Measurements from ENCODE around the gene MPST.

DNA sequence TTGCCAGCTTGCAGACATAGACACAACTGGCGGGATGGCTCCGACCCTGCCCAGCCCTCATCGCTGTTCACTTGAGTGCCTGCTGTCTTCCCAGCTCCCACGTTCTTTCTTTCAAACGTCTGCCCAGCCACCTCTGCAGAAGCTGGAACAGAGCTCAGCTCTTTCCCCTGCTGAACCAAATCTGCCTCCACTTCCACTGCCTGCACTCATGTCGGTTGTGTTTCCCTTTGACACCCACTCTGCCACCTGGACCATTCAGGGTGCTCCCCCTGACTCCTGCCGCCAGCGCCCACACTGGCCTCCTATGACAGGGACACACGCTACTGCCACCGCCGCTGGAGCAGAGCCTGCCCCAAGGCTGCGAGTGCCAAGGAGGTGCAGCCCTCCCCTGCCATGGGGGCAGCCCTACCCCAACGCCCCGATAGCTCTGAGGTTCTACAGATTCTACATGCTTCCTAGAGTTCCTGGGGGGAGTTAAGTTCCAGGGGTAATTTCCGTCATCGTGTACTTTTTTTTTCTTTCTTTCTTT lies 38.2 kb upstream of the MPST start:
- TF ChIP-seq, protein P1, sequence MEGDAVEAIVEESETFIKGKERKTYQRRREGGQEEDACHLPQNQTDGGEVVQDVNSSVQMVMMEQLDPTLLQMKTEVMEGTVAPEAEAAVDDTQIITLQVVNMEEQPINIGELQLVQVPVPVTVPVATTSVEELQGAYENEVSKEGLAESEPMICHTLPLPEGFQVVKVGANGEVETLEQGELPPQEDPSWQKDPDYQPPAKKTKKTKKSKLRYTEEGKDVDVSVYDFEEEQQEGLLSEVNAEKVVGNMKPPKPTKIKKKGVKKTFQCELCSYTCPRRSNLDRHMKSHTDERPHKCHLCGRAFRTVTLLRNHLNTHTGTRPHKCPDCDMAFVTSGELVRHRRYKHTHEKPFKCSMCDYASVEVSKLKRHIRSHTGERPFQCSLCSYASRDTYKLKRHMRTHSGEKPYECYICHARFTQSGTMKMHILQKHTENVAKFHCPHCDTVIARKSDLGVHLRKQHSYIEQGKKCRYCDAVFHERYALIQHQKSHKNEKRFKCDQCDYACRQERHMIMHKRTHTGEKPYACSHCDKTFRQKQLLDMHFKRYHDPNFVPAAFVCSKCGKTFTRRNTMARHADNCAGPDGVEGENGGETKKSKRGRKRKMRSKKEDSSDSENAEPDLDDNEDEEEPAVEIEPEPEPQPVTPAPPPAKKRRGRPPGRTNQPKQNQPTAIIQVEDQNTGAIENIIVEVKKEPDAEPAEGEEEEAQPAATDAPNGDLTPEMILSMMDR (IDR thresholded peaks at IDR 0.05; ENCODE audit: low read depth, low read length) = no peak
- TF ChIP-seq EZH2phosphoT487 (IDR thresholded peaks at IDR 0.05; ENCODE audit: low read depth) = no peak

All from OCI-LY3 (cell line).